HepG2 (cell line): Measurements from ENCODE around the gene SELENOT. TPM values are rescaled to one million over a fixed set of nuclear protein-coding genes. Genes with fewer than 3 reads are reported as not detected.

ENCODE experiments used
- ATAC-seq: fragments of 200-7000 bp; cut with Tn5 transposase; 3 replicates; pipeline ENCODE4 v1.9.1; 2020; ENCODE audit warnings: mild to moderate bottlenecking, moderate library complexity
- BruUV-seq: library from RNA; stranded (reverse); fragments of 400-500 nt; replicated peaks from 2 replicates; lab custom pipeline; 2021; lab: Mats Ljungman, UMichigan
- CTCF ChIA-PET: fragments of 300-600 bp; formaldehyde crosslinking; extraction: SDS; loops from one replicate; lab custom pipeline; 2021; ENCODE audit warnings: low total read pairs, inconsistent platforms, low intra/inter-chr PET ratio; lab: Yijun Ruan, JAX
- POLR2A ChIA-PET: fragments of 350-600 bp; sonication (Branson Sonifier 250); formaldehyde crosslinking; loops from one replicate; lab custom pipeline; 2020; ENCODE audit warnings: antibody characterized with exemption, inconsistent platforms; lab: Yijun Ruan, JAX
- DNase-seq: peaks from one replicate; pipeline ENCODE4 v3.0.0-alpha.2; 2015; ENCODE audit warnings: low spot score
- FAIRE-seq: peaks from 3 replicates; lab custom pipeline; 2011; peaks lifted over from hg19 to GRCh38; lab: Jason Lieb, UNC
- H2AFZ ChIP-seq: one replicate; pipeline ENCODE4 v1.6.1; 2011; ENCODE audit warnings: low read length, inconsistent platforms
- H3K27ac ChIP-seq: fragments of 300-600 bp; 3 replicates; pipeline ENCODE4 v1.8.0; 2011; ENCODE audit warnings: mixed run types, mild to moderate bottlenecking, mixed read lengths, low read length, inconsistent platforms; ENCODE audit not compliant: insufficient read depth; ENCODE audit errors: extremely low read length
- H3K27me3 ChIP-seq, 2 experiments: fragments of 200-600 bp in 1 of 2; 2 replicates in 1 of 2; 3 replicates in 1 of 2; pipeline versions ENCODE4 v1.6.0 to v1.8.0; 2011; ENCODE audit warnings: low read length in 2 of 2, mild to moderate bottlenecking in 2 of 2, moderate library complexity in 2 of 2, inconsistent platforms in 1 of 2; ENCODE audit not compliant: insufficient read depth in 2 of 2, control insufficient read depth in 1 of 2
- H3K36me3 ChIP-seq, 2 experiments: fragments of 200-600 bp in 1 of 2; replicated peaks in 1 of 2; 2 replicates in 1 of 2; 3 replicates in 1 of 2; pipeline versions ENCODE4 v1.5.1 to v1.8.0; 2011; ENCODE audit warnings: low read length in 2 of 2, inconsistent platforms in 1 of 2; ENCODE audit not compliant: insufficient read depth in 2 of 2, control insufficient read depth in 1 of 2
- H3K4me1 ChIP-seq: 2 replicates; pipeline ENCODE4 v1.5.1; 2012; ENCODE audit warnings: low read length, inconsistent platforms; ENCODE audit not compliant: insufficient read depth
- H3K4me2 ChIP-seq: 2 replicates; pipeline ENCODE4 v1.6.0; 2011; ENCODE audit warnings: low read depth, low read length, inconsistent platforms
- H3K4me3 ChIP-seq, 3 experiments: fragments of 200-600 bp in 1 of 3; sonication (generic), shearing (Covaris generic) in 1 of 3; replicated peaks in 1 of 3; 2 replicates each; pipeline ENCODE4 v1.5.1; 2011 to 2016; ENCODE audit warnings: low read length in 3 of 3, inconsistent platforms in 2 of 3, low read depth in 2 of 3, mild to moderate bottlenecking in 2 of 3, control low read depth in 1 of 3, mixed read lengths in 1 of 3; ENCODE audit not compliant: insufficient read depth in 1 of 3
- H3K79me2 ChIP-seq: one replicate; pipeline ENCODE4 v1.6.1; 2011; ENCODE audit warnings: low read length, inconsistent platforms; ENCODE audit not compliant: insufficient read depth
- H3K9ac ChIP-seq: 2 replicates; pipeline ENCODE4 v1.6.0; 2011; ENCODE audit warnings: mild to moderate bottlenecking, low read depth, low read length, inconsistent platforms; ENCODE audit not compliant: insufficient read depth
- H3K9me3 ChIP-seq: 2 replicates; pipeline ENCODE4 v1.5.1; 2012; ENCODE audit warnings: mild to moderate bottlenecking, low read length
- H4K20me1 ChIP-seq: 2 replicates; pipeline ENCODE4 v1.6.0; 2011; ENCODE audit warnings: inconsistent platforms, mild to moderate bottlenecking, low read length, moderate library complexity; ENCODE audit not compliant: insufficient read depth
- BCL3 ChIP-seq: sonication (generic); formaldehyde crosslinking; IDR thresholded peaks from 2 replicates; pipeline ENCODE4 v1.5.1; 2020; ENCODE audit warnings: mild to moderate bottlenecking, missing genetic modification reagents, moderate library complexity
- FOXO1 ChIP-seq: sonication (generic); formaldehyde crosslinking; IDR thresholded peaks from 2 replicates; pipeline ENCODE4 v1.4.0; 2020; ENCODE audit warnings: missing genetic modification reagents
- KDM3A ChIP-seq: IDR thresholded peaks from 2 replicates; pipeline ENCODE4 v1.6.1; 2018; ENCODE audit warnings: low read depth, missing compliant biosample characterization
- LBX2 ChIP-seq: sonication (generic); formaldehyde crosslinking; IDR thresholded peaks from 2 replicates; pipeline ENCODE4 v1.5.0; 2020; ENCODE audit warnings: missing genetic modification reagents, mild to moderate bottlenecking, borderline replicate concordance
- NFE2L1 ChIP-seq: sonication (generic); formaldehyde crosslinking; IDR thresholded peaks from 2 replicates; pipeline ENCODE4 v1.4.0; 2020; ENCODE audit warnings: missing genetic modification reagents, mild to moderate bottlenecking, borderline replicate concordance
- NFE2L2 ChIP-seq: fragments of 150-350 bp; IDR thresholded peaks from 2 replicates; pipeline ENCODE4 v1.6.1; 2014; ENCODE audit warnings: low read length
- PRDM4 ChIP-seq: sonication (generic); formaldehyde crosslinking; IDR thresholded peaks from 2 replicates; pipeline ENCODE4 v1.9.0; 2021; ENCODE audit warnings: missing genetic modification reagents, borderline replicate concordance
- REXO4 ChIP-seq: sonication (generic); formaldehyde crosslinking; IDR thresholded peaks from 2 replicates; pipeline ENCODE4 v1.8.0; 2022; ENCODE audit warnings: missing genetic modification reagents, mild to moderate bottlenecking, borderline replicate concordance
- STAG1 ChIP-seq: sonication (generic); formaldehyde crosslinking; IDR thresholded peaks from 2 replicates; pipeline ENCODE4 v1.4.0; 2020; ENCODE audit warnings: missing genetic modification reagents
- ZNF225 ChIP-seq: sonication (generic); formaldehyde crosslinking; IDR thresholded peaks from 2 replicates; pipeline ENCODE4 v1.4.0; 2020; ENCODE audit warnings: mild to moderate bottlenecking, missing genetic modification reagents
- ZNF510 ChIP-seq: sonication (generic); formaldehyde crosslinking; IDR thresholded peaks from 2 replicates; pipeline ENCODE4 v1.4.0; 2020; ENCODE audit warnings: low read depth, mild to moderate bottlenecking, missing genetic modification reagents
- ZNF607 ChIP-seq: sonication (generic); formaldehyde crosslinking; IDR thresholded peaks from 2 replicates; pipeline ENCODE4 v1.5.1; 2020; ENCODE audit warnings: missing genetic modification reagents, mild to moderate bottlenecking, borderline replicate concordance
- ZNF615 ChIP-seq: sonication (generic); formaldehyde crosslinking; IDR thresholded peaks from 2 replicates; pipeline ENCODE4 v1.5.0; 2020; ENCODE audit warnings: mild to moderate bottlenecking, missing genetic modification reagents, borderline replicate concordance
- ZSCAN12 ChIP-seq: sonication (generic); formaldehyde crosslinking; IDR thresholded peaks from 2 replicates; pipeline ENCODE4 v1.9.0; 2021; ENCODE audit warnings: mild to moderate bottlenecking, missing genetic modification reagents
- WGBS: methylation state at CpG from one replicate; pipeline ENCODE4 v1.1.6; 2017; ENCODE audit warnings: low lambda C conversion rate; 5-methylcytosine and 5-hydroxymethylcytosine counted together
- in situ Hi-C: cut with HindIII; loops from 2 replicates; pipeline ENCODE4 v1.10.0; 2017; ENCODE audit warnings: low pct_unique_long_range_greater_than_20kb; ENCODE audit not compliant: extremely low pct_ligation_motif_present
- intact Hi-C: fragments of 100-400 bp; cut with micrococcal nuclease; formaldehyde crosslinking; loops from one replicate; pipeline ENCODE4 v1.10.0; 2022; ENCODE audit not compliant: unreplicated experiment
- polyA plus RNA-seq, 8 experiments: library from polyadenylated mRNA; depleted of rRNA in 3 of 8; stranded (reverse) in 7 of 8; unstranded in 1 of 8; fragments of >200 nt; fragmentation: Illumina TruSeq in 4 of 8; extraction: Trizol in 4 of 8; gene quantifications; 2 replicates each; pipeline versions ENCODE4 v1.2.1 to v1.2.3, GENCODE V29; 2011 to 2016; ENCODE audit warnings: low read depth in 4 of 8, missing spikeins in 1 of 8, mixed read lengths in 1 of 8; ENCODE audit not compliant: insufficient read depth in 1 of 8
- total RNA-seq, 5 experiments: library from RNA; depleted of rRNA; stranded (reverse); fragments of >200 nt; fragmentation: Illumina TruSeq; extraction: Trizol; gene quantifications; 2 replicates each; pipeline ENCODE4 v1.2.3, GENCODE V29; 2016; ENCODE audit warnings: low read depth in 1 of 5
- TF ChIP-seq, protein P1 (sequence below): sonication (generic); formaldehyde crosslinking; conservative IDR thresholded peaks from 2 replicates; pipeline ENCODE4 v1.5.0; 2020; ENCODE audit warnings: missing genetic modification reagents
- TF ChIP-seq, protein P2 (sequence below): sonication (generic); formaldehyde crosslinking; IDR thresholded peaks from 2 replicates; pipeline ENCODE4 v1.8.0; 2022; ENCODE audit warnings: low read depth, missing genetic modification reagents
- TF ChIP-seq, protein P3 (sequence below): sonication (generic); formaldehyde crosslinking; IDR thresholded peaks from 2 replicates; pipeline ENCODE4 v1.4.0; 2020; ENCODE audit warnings: mild to moderate bottlenecking, missing genetic modification reagents

The SELENOT gene
- total and polyA plus RNA-seq, 2 of the 13 experiments (the other 11 are each of a cell fraction or from before 2014, with no cell fraction given): 122 to 273 TPM

DNA sequence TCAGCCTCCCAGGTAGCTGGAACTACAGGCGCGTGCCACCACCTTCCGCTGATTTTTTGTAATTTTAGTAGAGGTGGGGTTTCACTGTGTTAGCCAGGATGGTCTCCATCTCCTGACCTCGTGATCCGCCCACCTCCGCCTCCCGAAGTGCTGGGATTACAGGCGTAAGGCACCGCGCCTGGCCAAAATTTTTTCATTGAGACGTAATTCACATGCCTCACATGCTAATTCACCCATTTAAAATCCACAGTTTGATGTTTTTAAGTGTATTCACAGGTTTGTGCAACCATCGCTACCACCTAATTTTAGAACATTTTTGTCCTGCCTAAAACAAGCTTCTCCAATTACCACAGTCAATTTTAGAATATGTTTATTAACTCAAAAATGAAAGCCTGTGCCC is 37.1 kb downstream of the SELENOT start:
- H3K4me3 ChIP-seq: no peak overlapping the region
- no peaks in the 10 kb centered on the region for H4K20me1 ChIP-seq
- in situ Hi-C loops: no loop called here
- no peaks in the 10 kb centered on the region for H3K79me2 ChIP-seq
- no peak overlapping the region for H3K9ac ChIP-seq
- no peak overlapping the region for H3K4me2 ChIP-seq
- DNase-seq: no peak
- H3K27me3 ChIP-seq: no peaks in the 10 kb centered on the region
- no TSS peak for BruUV-seq
- ATAC-seq: no peak
- TF ChIP-seq, protein P1, sequence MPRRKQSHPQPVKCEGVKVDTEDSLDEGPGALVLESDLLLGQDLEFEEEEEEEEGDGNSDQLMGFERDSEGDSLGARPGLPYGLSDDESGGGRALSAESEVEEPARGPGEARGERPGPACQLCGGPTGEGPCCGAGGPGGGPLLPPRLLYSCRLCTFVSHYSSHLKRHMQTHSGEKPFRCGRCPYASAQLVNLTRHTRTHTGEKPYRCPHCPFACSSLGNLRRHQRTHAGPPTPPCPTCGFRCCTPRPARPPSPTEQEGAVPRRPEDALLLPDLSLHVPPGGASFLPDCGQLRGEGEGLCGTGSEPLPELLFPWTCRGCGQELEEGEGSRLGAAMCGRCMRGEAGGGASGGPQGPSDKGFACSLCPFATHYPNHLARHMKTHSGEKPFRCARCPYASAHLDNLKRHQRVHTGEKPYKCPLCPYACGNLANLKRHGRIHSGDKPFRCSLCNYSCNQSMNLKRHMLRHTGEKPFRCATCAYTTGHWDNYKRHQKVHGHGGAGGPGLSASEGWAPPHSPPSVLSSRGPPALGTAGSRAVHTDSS (CRISPR knock-in tag): no peak
- TF ChIP-seq ZNF615 (no peak), ZSCAN12 (CRISPR knock-in tag) (no peak), BCL3 (CRISPR knock-in tag) (no peak), FOXO1 (CRISPR knock-in tag) (no peak), ZNF510 (CRISPR knock-in tag) (no peak), KDM3A (no peak), STAG1 (no peak), PRDM4 (CRISPR knock-in tag) (no peak), NFE2L2 (no peak), NFE2L1 (CRISPR knock-in tag) (no peak), LBX2 (CRISPR knock-in tag) (no peak), REXO4 (no peak), ZNF607 (no peak), ZNF225 (no peak)
- TF ChIP-seq, protein P2, sequence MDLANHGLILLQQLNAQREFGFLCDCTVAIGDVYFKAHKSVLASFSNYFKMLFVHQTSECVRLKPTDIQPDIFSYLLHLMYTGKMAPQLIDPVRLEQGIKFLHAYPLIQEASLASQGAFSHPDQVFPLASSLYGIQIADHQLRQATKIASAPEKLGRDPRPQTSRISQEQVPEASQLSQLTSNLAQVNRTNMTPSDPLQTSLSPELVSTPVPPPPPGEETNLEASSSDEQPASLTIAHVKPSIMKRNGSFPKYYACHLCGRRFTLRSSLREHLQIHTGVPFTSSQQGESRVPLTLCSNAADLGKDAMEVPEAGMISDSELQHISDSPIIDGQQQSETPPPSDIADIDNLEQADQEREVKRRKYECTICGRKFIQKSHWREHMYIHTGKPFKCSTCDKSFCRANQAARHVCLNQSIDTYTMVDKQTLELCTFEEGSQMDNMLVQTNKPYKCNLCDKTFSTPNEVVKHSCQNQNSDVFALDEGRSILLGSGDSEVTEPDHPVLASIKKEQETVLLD (CRISPR knock-in tag): no peak
- TF ChIP-seq, protein P3, sequence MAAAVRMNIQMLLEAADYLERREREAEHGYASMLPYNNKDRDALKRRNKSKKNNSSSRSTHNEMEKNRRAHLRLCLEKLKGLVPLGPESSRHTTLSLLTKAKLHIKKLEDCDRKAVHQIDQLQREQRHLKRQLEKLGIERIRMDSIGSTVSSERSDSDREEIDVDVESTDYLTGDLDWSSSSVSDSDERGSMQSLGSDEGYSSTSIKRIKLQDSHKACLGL: no peak
- no peak overlapping the region for H3K27ac ChIP-seq
- ChIA-PET CTCF (no interaction called here), POLR2A (no interaction called here)
- H2AFZ ChIP-seq: no peak overlapping the region
- H3K36me3 ChIP-seq: no peaks in the 10 kb centered on the region
- no peaks in the 10 kb centered on the region for H3K9me3 ChIP-seq
- WGBS: 94% methylated on average over 12 of the region's 12 CpGs
- intact Hi-C loops: no loop called here
- no peak for FAIRE-seq
- peaks cover 9% of the 10 kb centered on the region for H3K4me1 ChIP-seq
